Right atrium auricular region (tissue), 2 donors: Measurements from ENCODE around the gene C2orf72. TPM values are rescaled to one million over a fixed set of nuclear protein-coding genes. Genes with fewer than 3 reads are reported as not detected.

Experiments
- DNase-seq: peaks from one replicate; pipeline ENCODE4 v3.0.0-alpha.2; 2019; ENCODE audit warnings: low spot score
- H3K27ac ChIP-seq, 2 donors: fragments of 200-600 bp; sonication (generic); 1 replicate in 1 of 2; 2 replicates in 1 of 2; pipeline ENCODE4 v1.5.1; 2016 to 2019
- H3K27me3 ChIP-seq, 2 donors: fragments of 200-600 bp; sonication (generic); one replicate each; pipeline versions ENCODE4 v1.5.1 to v1.6.0; 2017 to 2019
- H3K36me3 ChIP-seq: fragments of 200-600 bp; sonication (generic); one replicate; pipeline ENCODE4 v1.5.1; 2016
- H3K4me1 ChIP-seq, 2 donors: fragments of 200-600 bp; sonication (generic); one replicate each; pipeline versions ENCODE4 v1.5.1 to v1.6.0; 2017 to 2019
- H3K4me3 ChIP-seq, 2 donors: fragments of 200-600 bp; sonication (generic); 1 replicate in 1 of 2; 2 replicates in 1 of 2; pipeline ENCODE4 v1.5.1; 2017 to 2019; ENCODE audit warnings: mild to moderate bottlenecking in 1 of 2, moderate library complexity in 1 of 2
- H3K9me3 ChIP-seq, 2 donors: fragments of 200-600 bp; sonication (generic); one replicate each; pipeline ENCODE4 v1.5.1; 2019
- CTCF ChIP-seq, 2 donors: fragments of 200-600 bp; sonication (generic); IDR thresholded peaks; one replicate each; pipeline ENCODE4 v1.5.1; 2019; ENCODE audit warnings: antibody characterized with exemption in 2 of 2
- total RNA-seq, 2 donors: library from RNA; depleted of rRNA; stranded (reverse); fragments of >200 nt; gene quantifications; one replicate each; pipeline ENCODE4 v1.1.0, GENCODE V29; 2016

Gene C2orf72
- total RNA-seq, 2 donors from 2014 or later, result 0.08 TPM; not detected in 1

DNA sequence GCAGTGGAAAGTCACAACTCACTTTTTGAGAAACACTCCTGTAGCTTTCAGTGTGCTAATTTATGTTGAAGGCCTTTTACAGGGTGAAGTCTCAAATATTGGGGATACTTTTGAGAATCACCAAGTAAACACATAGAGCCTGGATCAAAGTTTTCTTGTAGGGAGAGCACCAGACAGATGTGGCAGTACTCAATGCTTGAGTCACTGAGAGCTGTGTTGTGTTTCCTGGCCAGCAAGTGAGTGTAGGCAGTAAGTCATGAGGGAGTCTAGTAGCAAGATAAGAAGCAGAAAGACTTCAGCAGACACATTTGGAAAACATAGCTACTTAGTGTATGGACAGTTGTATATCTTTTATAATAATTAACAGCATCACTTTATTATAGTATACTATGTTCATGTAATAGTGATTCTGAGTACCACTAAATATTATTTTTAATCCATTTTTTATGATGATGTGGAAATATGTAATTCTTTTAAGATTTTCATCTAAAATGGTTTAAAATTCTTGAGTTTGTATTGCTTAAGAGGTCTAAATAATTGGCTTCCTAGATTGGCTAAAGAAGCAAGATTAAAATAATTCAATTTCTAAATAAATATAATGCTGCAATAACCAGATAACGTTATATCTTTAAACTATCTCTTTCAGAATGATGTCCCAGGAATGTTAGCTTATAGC, 32.2 kb downstream of the C2orf72 start:
- Histone ChIP-seq H3K36me3 (peaks cover 76% of the 10 kb centered on the region), H3K4me3 (no peak overlapping the region)
- TF ChIP-seq CTCF (IDR thresholded peaks at IDR 0.05), result no peak

GRCh38 chr2:231084565-231084964, 47.2 kb downstream of the C2orf72 start:
- DNase-seq, result no peak
- peaks cover 97% of the 10 kb centered on the region for H3K36me3 ChIP-seq
- no peaks in the 10 kb centered on the region for H3K27me3 ChIP-seq
- H3K4me3 ChIP-seq, result no peak overlapping the region
- H3K9me3 ChIP-seq, result no peaks in the 10 kb centered on the region
- H3K27ac ChIP-seq, result no peak overlapping the region
- H3K4me1 ChIP-seq, result no peaks in the 10 kb centered on the region
- no peak for TF ChIP-seq CTCF (IDR thresholded peaks at IDR 0.05)

More for the DNA sequence above, 32.2 kb downstream of the C2orf72 start:
- DNase-seq, result no peak
- Histone ChIP-seq H3K9me3 (no peaks in the 10 kb centered on the region), H3K27me3 (no peaks in the 10 kb centered on the region), H3K4me1 (no peaks in the 10 kb centered on the region), H3K27ac (no peak overlapping the region)

DNA sequence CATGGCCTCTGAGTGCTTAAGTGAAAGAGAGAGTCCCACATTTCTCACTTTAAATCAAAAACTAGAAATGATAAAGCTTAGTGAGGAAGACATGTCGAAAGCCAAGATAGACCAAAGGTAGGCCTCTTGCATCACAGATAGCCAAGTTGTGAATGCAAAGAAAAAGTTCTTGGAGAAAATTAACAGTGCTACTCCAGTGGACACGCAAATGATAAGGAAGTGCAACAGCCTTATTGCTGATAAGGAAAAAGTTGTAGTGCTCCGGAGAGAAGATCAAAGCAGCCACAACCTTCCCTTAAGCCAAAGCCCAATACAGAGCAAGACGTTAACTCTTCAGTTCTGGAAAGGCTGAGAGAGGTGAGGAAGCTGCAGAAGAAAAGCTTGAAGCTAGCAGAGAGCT, 51.4 kb downstream of the C2orf72 start:
- Histone ChIP-seq H3K9me3 (no peaks in the 10 kb centered on the region), H3K4me1 (no peaks in the 10 kb centered on the region), H3K36me3 (peaks cover 69% of the 10 kb centered on the region), H3K27me3 (no peaks in the 10 kb centered on the region), H3K27ac (no peak overlapping the region), H3K4me3 (no peak overlapping the region)
- DNase-seq, result no peak
- TF ChIP-seq CTCF (IDR thresholded peaks at IDR 0.05), result no peak

GRCh38 chr2:231093933-231094332, 56.6 kb downstream of the C2orf72 start:
- Histone ChIP-seq H3K27ac (no peak overlapping the region), H3K36me3 (peaks cover 37% of the 10 kb centered on the region), H3K4me3 (no peak overlapping the region), H3K4me1 (no peaks in the 10 kb centered on the region), H3K9me3 (peaks cover 0 to 3% of the 10 kb centered on the region in 2 donors), H3K27me3 (no peaks in the 10 kb centered on the region)
- no peak for DNase-seq
- TF ChIP-seq CTCF (IDR thresholded peaks at IDR 0.05), result no peak

DNA sequence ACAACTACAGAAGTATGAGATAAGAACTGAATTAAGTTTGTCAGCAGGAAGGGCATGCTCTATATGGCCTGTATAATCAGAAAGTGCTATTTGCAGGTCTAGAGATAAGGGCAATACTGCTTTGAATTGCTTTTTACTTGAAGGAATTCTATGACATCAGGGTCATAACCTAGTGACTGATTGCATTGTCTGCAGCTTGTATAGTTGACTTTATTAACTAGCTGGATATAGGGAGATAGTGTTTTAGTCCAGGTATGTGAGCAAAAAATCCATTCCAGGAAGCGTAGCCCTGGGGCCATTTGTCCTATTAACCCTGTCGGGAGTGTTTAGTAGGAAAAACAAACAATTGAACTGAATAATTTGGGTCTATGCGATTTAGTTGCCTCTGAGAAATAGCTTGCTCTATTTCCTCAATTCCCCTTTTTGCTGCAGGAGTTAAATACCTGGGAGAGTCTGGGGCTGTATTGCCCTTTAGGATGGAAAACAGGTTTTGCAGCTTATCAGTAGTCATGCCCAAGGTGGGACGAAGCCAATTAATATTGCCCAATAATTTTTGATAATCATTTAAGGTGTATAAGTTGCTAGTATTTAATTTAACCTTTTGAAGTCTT, 57.5 kb downstream of the C2orf72 start:
- Histone ChIP-seq H3K4me1 (no peaks in the 10 kb centered on the region), H3K4me3 (no peak overlapping the region), H3K27me3 (no peaks in the 10 kb centered on the region), H3K27ac (no peak overlapping the region), H3K9me3 (peaks cover 0 to 12% of the 10 kb centered on the region in 2 donors), H3K36me3 (peaks cover 36% of the 10 kb centered on the region)
- no peak for DNase-seq
- no peak for TF ChIP-seq CTCF (IDR thresholded peaks at IDR 0.05)

Other genes with a start within 250 kb of the C2orf72 start
- gene ITM2C, start 172.6 kb upstream of the C2orf72 start, total RNA-seq, result 10 to 100 TPM; 35.8 to 38.3 TPM
- gene GPR55, start 112.3 kb upstream of the C2orf72 start, total RNA-seq, result not detected
- not detected for gene SPATA3, start 41.4 kb upstream of the C2orf72 start, total RNA-seq
- gene PSMD1, start 19.3 kb downstream of the C2orf72 start, total RNA-seq, result 10 to 100 TPM; 53.1 to 75.4 TPM
- gene HTR2B, start 87.5 kb downstream of the C2orf72 start, total RNA-seq, result 1 to 10 TPM; 2.8 to 7.3 TPM
- gene ARMC9, start 161.1 kb downstream of the C2orf72 start, total RNA-seq, result 1 to 10 TPM; 2.0 to 2.9 TPM